ENCODE results near the gene BNIP2. TPM values are rescaled to one million over a fixed set of nuclear protein-coding genes. Genes with fewer than 3 reads are reported as not detected.
"Not testable (repeated sequence)": the region's sequence is repeated elsewhere in the genome, so short reads cannot be mapped to it uniquely, and the experiment has no call there.

Gene BNIP2
- total and polyA plus RNA-seq, 3 experiments from 2014 or later: 62.7 to 107 (median 65.2) TPM

DNA sequence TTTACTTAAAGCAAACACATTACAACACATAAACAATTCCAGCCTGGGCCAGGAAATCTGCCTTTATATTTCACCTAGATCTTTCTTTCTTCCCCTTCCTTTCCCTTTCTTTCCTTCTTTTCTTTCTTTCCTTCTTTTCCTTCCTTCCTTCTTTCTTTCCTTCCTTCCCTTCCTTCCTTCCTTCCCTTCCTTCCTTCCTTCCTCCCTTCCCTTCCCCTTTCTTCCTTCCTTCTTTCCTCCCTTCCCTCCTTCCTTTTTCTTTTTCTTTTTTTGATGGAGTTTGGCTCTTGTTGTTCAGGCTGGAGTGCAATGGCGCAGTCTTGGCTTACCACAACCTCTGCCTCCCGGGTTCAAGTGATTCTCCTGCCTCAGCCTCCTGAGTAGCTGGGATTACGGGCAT is 24.1 kb upstream of the BNIP2 start:
- H3K36me3 Mint-ChIP-seq: peaks cover 0 to 3% (median 0%) of the 10 kb centered on the region in 3 donors
- no peak overlapping the region for H3K27ac ChIP-seq (ENCODE audit: low read depth, low read length)
- H3K4me1 ChIP-seq (ENCODE audit: insufficient read depth, low read length): no peaks in the 10 kb centered on the region
- DNase-seq: no peak
- ChIA-PET CTCF (no interaction called here), POLR2A (no interaction called here)
- H3K27ac Mint-ChIP-seq: no peak overlapping the region
- H3K4me3 ChIP-seq (ENCODE audit: low read length): no peak overlapping the region
- H3K9me3 Mint-ChIP-seq: no peaks in the 10 kb centered on the region
- H3K4me1 Mint-ChIP-seq: no peaks in the 10 kb centered on the region
- no peaks in the 10 kb centered on the region for H3K27me3 ChIP-seq (ENCODE audit: insufficient read depth, low read length, poor library complexity, severe bottlenecking)
- peaks cover 7 to 17% of the 10 kb centered on the region in 2 donors for H3K27me3 Mint-ChIP-seq
- H3K4me3 Mint-ChIP-seq: no peak overlapping the region
- no peaks in the 10 kb centered on the region for H3K9me3 ChIP-seq (ENCODE audit: low read length)
- no peaks in the 10 kb centered on the region for H3K36me3 ChIP-seq (ENCODE audit: insufficient read depth, low read length)

DNA sequence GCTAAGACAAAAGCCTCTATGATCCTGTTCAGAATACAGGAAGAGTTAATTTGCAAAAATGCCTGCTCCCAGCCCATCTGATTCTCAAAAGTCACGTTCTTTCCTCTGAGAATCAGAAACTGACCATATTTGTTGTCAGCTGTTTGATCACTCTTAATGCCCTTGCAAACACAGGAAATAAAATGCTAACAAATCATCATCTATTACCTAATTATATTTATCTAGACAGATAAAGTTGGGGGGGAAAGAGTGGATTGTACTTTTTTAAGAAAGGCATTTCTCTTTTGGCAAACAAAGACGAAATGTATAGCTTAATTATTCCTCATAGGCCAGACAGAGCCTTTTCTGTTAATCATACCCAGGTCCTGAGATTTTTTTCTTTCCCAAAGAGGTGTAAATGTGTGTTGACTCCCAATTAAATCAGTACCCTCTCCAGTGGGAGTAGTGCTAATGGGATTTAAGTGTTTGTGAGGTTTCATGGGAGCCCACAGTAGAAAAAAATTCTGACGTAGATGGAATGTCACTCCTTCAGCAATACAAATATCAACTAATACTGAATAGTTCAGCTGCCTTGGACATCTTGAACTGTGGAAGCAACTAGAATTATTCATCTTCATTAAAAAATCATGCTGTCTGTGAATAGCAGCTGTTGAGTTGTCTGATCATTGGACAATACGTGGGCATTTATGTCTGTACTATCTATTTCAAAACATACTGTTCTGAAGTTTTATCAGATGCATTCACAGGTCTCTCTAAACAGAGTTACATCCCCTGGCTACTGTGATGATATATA is 22.5 kb upstream of the BNIP2 start:
- peaks cover 7 to 13% of the 10 kb centered on the region in 2 donors for H3K27me3 Mint-ChIP-seq
- H3K4me1 ChIP-seq (ENCODE audit: insufficient read depth, low read length): no peaks in the 10 kb centered on the region
- H3K36me3 ChIP-seq (ENCODE audit: insufficient read depth, low read length): no peaks in the 10 kb centered on the region
- no peak overlapping the region for H3K4me3 Mint-ChIP-seq
- DNase-seq: no peak
- no peaks in the 10 kb centered on the region for H3K27me3 ChIP-seq (ENCODE audit: insufficient read depth, low read length, poor library complexity, severe bottlenecking)
- no peak overlapping the region for H3K27ac ChIP-seq (ENCODE audit: low read depth, low read length)
- ChIA-PET CTCF (interaction anchor here (0.6 to 1.2 kb wide), 2 partner anchors 13 to 467 kb away, joined by 3 read pairs; no protein-coding TSS in a partner anchor), POLR2A (no interaction called here)
- no peak overlapping the region for H3K27ac Mint-ChIP-seq
- no peaks in the 10 kb centered on the region for H3K4me1 Mint-ChIP-seq
- H3K4me3 ChIP-seq (ENCODE audit: low read length): no peak overlapping the region
- no peaks in the 10 kb centered on the region for H3K9me3 ChIP-seq (ENCODE audit: low read length)
- peaks cover 0 to 3% (median 0%) of the 10 kb centered on the region in 3 donors for H3K36me3 Mint-ChIP-seq
- peaks cover 0 to 2% (median 0%) of the 10 kb centered on the region in 5 donors for H3K9me3 Mint-ChIP-seq

DNA sequence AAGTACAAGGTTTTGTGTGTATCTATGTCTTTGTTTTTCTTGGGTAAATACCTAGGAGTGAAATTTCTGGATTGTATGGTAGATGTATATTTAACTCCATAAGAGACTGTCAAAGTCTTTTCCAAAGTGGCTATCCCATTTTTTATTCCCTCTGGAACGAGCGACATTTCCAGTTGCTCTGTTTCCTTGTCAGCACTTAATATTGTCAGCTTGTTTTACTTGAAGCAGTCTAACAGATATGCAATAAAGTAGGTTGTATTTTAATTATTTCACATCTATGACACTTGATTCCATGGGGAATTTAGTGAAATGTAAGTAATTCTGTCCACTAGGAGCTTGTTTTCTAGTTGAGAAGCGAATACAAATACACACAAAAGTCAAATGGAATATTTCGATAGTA is 18.5 kb upstream of the BNIP2 start:
- Histone ChIP-seq H3K4me1 (ENCODE audit: insufficient read depth, low read length) (no peaks in the 10 kb centered on the region), H3K9me3 (ENCODE audit: low read length) (no peaks in the 10 kb centered on the region), H3K36me3 (ENCODE audit: insufficient read depth, low read length) (no peaks in the 10 kb centered on the region), H3K27me3 (ENCODE audit: insufficient read depth, low read length, poor library complexity, severe bottlenecking) (no peaks in the 10 kb centered on the region), H3K4me3 (ENCODE audit: low read length) (no peak overlapping the region), H3K27ac (ENCODE audit: low read depth, low read length) (no peak overlapping the region)
- Mint-ChIP-seq H3K9me3 (peaks cover 0 to 2% (median 0%) of the 10 kb centered on the region in 5 donors), H3K4me3 (no peak overlapping the region), H3K4me1 (no peaks in the 10 kb centered on the region), H3K27ac (no peak overlapping the region), H3K27me3 (peaks cover 2 to 4% of the 10 kb centered on the region in 2 donors), H3K36me3 (peaks cover 0 to 3% (median 0%) of the 10 kb centered on the region in 3 donors)
- ChIA-PET CTCF (interaction anchor here (1.0 kb wide), 1 partner anchor 17 kb away, joined by 3 read pairs; no protein-coding TSS in a partner anchor), POLR2A (no interaction called here)
- DNase-seq: no peak

GRCh38 chr15:59703979-59704796 is 15.1 kb upstream of the BNIP2 start:
- no peaks in the 10 kb centered on the region for H3K4me1 ChIP-seq (ENCODE audit: insufficient read depth, low read length)
- H3K4me3 ChIP-seq (ENCODE audit: low read length): no peak overlapping the region
- Mint-ChIP-seq H3K9me3 (peaks cover 0 to 2% (median 0%) of the 10 kb centered on the region in 5 donors), H3K27me3 (peaks cover 2 to 9% of the 10 kb centered on the region in 2 donors), H3K4me1 (no peaks in the 10 kb centered on the region), H3K36me3 (no peaks in the 10 kb centered on the region), H3K27ac (no peak overlapping the region), H3K4me3 (no peak overlapping the region)
- DNase-seq: no peak
- H3K27ac ChIP-seq (ENCODE audit: low read depth, low read length): no peak overlapping the region
- no peaks in the 10 kb centered on the region for H3K9me3 ChIP-seq (ENCODE audit: low read length)
- H3K27me3 ChIP-seq (ENCODE audit: insufficient read depth, low read length, poor library complexity, severe bottlenecking): no peaks in the 10 kb centered on the region
- ChIA-PET POLR2A (no interaction called here), CTCF (no interaction called here)
- no peaks in the 10 kb centered on the region for H3K36me3 ChIP-seq (ENCODE audit: insufficient read depth, low read length)

DNA sequence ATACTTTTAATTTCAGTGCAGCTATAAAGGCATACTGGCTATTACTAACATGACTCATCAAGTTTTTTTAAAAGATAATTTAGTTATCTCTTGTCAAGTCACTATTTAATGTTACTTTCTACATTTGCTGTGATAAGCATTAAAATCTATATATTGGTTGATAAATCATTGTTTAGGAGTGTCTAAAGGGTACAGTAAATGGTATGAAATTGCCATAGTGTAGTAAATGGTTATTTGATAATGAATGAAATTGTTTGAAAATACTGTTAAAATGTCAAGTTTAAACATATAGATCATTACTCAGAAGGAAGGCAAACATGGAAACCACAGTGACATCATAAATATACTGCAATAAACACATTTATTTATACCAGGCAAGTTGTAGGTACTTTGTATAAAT is 13.2 kb upstream of the BNIP2 start:
- Histone ChIP-seq H3K27me3 (ENCODE audit: insufficient read depth, low read length, poor library complexity, severe bottlenecking) (no peaks in the 10 kb centered on the region), H3K36me3 (ENCODE audit: insufficient read depth, low read length) (no peaks in the 10 kb centered on the region), H3K4me1 (ENCODE audit: insufficient read depth, low read length) (no peaks in the 10 kb centered on the region), H3K27ac (ENCODE audit: low read depth, low read length) (no peak overlapping the region), H3K4me3 (ENCODE audit: low read length) (no peak overlapping the region), H3K9me3 (ENCODE audit: low read length) (no peaks in the 10 kb centered on the region)
- no peaks in the 10 kb centered on the region for H3K36me3 Mint-ChIP-seq
- POLR2A ChIA-PET: no interaction called here
- H3K9me3 Mint-ChIP-seq: no peaks in the 10 kb centered on the region
- CTCF ChIA-PET: no interaction called here
- H3K27ac Mint-ChIP-seq: no peak overlapping the region
- no peak overlapping the region for H3K4me3 Mint-ChIP-seq
- no peak for DNase-seq
- H3K4me1 Mint-ChIP-seq: no peaks in the 10 kb centered on the region
- H3K27me3 Mint-ChIP-seq: peaks cover 2 to 14% of the 10 kb centered on the region in 2 donors

DNA sequence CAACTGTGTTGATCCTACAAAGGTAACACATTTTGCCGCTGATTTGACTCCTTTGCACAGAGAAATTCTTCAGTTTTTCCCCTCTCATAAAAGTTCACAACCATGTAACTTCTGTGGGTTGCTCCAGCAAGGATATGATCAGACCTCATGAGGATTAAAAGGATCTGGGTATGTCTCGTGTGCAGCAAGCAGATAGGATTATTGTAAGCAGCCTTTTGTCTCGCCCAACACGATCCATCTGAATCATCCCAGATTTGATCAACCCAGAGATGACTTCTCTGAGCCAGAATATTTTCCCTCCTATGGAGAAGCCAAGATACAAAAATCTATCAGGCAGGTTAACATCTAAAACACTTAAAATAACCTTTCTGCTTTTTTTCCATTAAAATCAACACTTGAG is 12.8 kb upstream of the BNIP2 start:
- no peaks in the 10 kb centered on the region for H3K4me1 ChIP-seq (ENCODE audit: insufficient read depth, low read length)
- no peaks in the 10 kb centered on the region for H3K36me3 Mint-ChIP-seq
- peaks cover 2 to 14% of the 10 kb centered on the region in 2 donors for H3K27me3 Mint-ChIP-seq
- H3K27ac ChIP-seq (ENCODE audit: low read depth, low read length): no peak overlapping the region
- H3K9me3 Mint-ChIP-seq: no peaks in the 10 kb centered on the region
- ChIA-PET CTCF (no interaction called here), POLR2A (no interaction called here)
- H3K4me1 Mint-ChIP-seq: no peaks in the 10 kb centered on the region
- no peaks in the 10 kb centered on the region for H3K27me3 ChIP-seq (ENCODE audit: insufficient read depth, low read length, poor library complexity, severe bottlenecking)
- H3K36me3 ChIP-seq (ENCODE audit: insufficient read depth, low read length): no peaks in the 10 kb centered on the region
- DNase-seq: no peak
- H3K27ac Mint-ChIP-seq: no peak overlapping the region
- H3K4me3 ChIP-seq (ENCODE audit: low read length): no peak overlapping the region
- H3K4me3 Mint-ChIP-seq: no peak overlapping the region
- H3K9me3 ChIP-seq (ENCODE audit: low read length): no peaks in the 10 kb centered on the region

DNA sequence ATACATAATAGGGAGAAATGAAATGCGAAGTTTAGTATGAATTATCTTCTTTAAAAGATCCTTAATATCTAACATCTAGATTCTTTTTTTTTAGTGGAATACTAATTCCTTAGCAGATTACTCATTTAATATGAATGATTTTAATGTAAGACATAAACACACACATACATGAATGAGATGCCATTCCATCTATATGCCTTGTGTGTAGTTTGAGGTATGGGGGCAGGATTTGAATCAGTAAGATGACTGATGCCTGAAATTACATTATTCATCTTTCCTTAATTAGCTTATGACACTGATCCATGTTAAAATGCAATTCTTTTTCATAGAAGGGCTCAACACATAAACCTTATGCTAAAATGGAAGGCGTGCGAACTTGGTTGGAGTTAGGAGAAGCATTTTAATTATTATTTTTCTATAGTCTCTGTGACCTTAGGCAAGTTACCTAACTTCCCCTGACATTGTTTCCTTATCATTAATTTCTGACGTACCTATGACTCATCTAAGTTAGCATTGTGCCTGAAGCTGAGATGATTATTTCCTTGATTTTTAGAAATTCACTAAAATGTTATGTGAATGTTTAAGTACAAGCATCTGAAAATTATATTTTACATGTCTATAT is 10.8 kb upstream of the BNIP2 start:
- H3K27ac ChIP-seq (ENCODE audit: low read depth, low read length): no peak overlapping the region
- H3K36me3 ChIP-seq (ENCODE audit: insufficient read depth, low read length): no peaks in the 10 kb centered on the region
- no peak overlapping the region for H3K4me3 ChIP-seq (ENCODE audit: low read length)
- Mint-ChIP-seq H3K27me3 (peaks cover under 1 to 14% of the 10 kb centered on the region in 2 donors), H3K9me3 (no peaks in the 10 kb centered on the region), H3K4me1 (no peaks in the 10 kb centered on the region), H3K36me3 (no peaks in the 10 kb centered on the region), H3K27ac (no peak overlapping the region), H3K4me3 (no peak overlapping the region)
- CTCF ChIA-PET: no interaction called here
- H3K4me1 ChIP-seq (ENCODE audit: insufficient read depth, low read length): no peaks in the 10 kb centered on the region
- no peaks in the 10 kb centered on the region for H3K9me3 ChIP-seq (ENCODE audit: low read length)
- POLR2A ChIA-PET: no interaction called here
- no peaks in the 10 kb centered on the region for H3K27me3 ChIP-seq (ENCODE audit: insufficient read depth, low read length, poor library complexity, severe bottlenecking)
- DNase-seq: no peak

DNA sequence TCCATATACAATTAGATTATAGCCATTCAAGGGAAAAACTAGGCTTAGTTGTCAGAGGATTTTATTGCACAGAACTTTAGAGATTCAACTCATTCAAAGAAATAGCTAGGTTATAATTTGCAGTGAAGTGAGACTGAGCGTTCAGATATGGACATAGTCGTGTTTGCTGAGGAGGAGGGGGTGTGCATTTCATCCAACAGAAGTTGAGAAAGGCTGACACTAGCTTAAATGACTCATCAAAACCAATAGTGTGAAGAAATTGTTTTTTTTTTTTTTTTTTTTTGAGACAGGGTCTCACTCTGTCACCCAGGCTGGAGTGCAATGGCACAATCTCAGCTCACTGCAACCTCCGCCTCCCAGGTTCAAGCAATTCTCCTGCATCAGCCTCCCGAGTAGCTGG is 8.9 kb upstream of the BNIP2 start:
- CTCF ChIA-PET: interaction anchor here (0.7 kb wide), 2 partner anchors 30 to 660 kb away, joined by 3 read pairs; no protein-coding TSS in a partner anchor
- DNase-seq; H3K4me1 ChIP-seq (ENCODE audit: insufficient read depth, low read length); H3K27ac Mint-ChIP-seq; H3K4me3 Mint-ChIP-seq; H3K36me3 Mint-ChIP-seq; H3K9me3 ChIP-seq (ENCODE audit: low read length); POLR2A ChIA-PET; H3K27ac ChIP-seq (ENCODE audit: low read depth, low read length); H3K4me3 ChIP-seq (ENCODE audit: low read length); H3K4me1 Mint-ChIP-seq; H3K36me3 ChIP-seq (ENCODE audit: insufficient read depth, low read length); H3K9me3 Mint-ChIP-seq; H3K27me3 ChIP-seq (ENCODE audit: insufficient read depth, low read length, poor library complexity, severe bottlenecking): not testable (repeated sequence)
- peaks cover 0 to 10% of the 10 kb centered on the region in 2 donors for H3K27me3 Mint-ChIP-seq

Measured in CD8-positive, alpha-beta memory T cell (primary cell).